B cell (primary cell): Measurements from ENCODE around the gene FARP2.

Source experiments
- CTCF ChIP-seq: fragments of 200-600 bp; IDR thresholded peaks from one replicate; pipeline ENCODE4 v1.8.0; 2022; ENCODE audit warnings: antibody characterized with exemption, mild to moderate bottlenecking
- EZH2 ChIP-seq: IDR thresholded peaks from 2 replicates; pipeline ENCODE4 v1.6.1; 2012; ENCODE audit warnings: borderline replicate concordance, low read depth, mild to moderate bottlenecking, moderate library complexity, low read length; ENCODE audit not compliant: insufficient read depth, poor library complexity, severe bottlenecking

GRCh38 chr2:241422350-241422749 lies 66.3 kb downstream of the FARP2 start:
- TF ChIP-seq CTCF, result no peak
- TF ChIP-seq EZH2, result no peak
